ENCODE measurements around the gene ZBTB16. TPM values are rescaled to one million over a fixed set of nuclear protein-coding genes. Genes with fewer than 3 reads are reported as not detected.

Gene ZBTB16
- total and polyA plus RNA-seq, 2 experiments from 2014 or later = 0.29 to 1.4 TPM

- Mint-ChIP-seq H3K36me3 (ENCODE audit: low read depth) (no peaks in the 10 kb centered on the region), H3K27ac (no peak overlapping the region), H3K4me1 (no peaks in the 10 kb centered on the region), H3K27me3 (ENCODE audit: insufficient read depth, low read depth, poor library complexity) (peaks cover 10% of the 10 kb centered on the region), H3K9me3 (no peaks in the 10 kb centered on the region; the same call in 2 of the 3 replicates), H3K4me3 (no peak overlapping the region)
- Histone ChIP-seq H3K9me2 (ENCODE audit: insufficient read depth) (peaks cover 6% of the 10 kb centered on the region; the same call in 1 of the 2 replicates), H3K27ac (ENCODE audit: low read depth) (no peak overlapping the region), H3K27me3 (ENCODE audit: insufficient read depth) (no peaks in the 10 kb centered on the region), H3K79me2 (replicated peaks; ENCODE audit: insufficient read depth) (no peaks in the 10 kb centered on the region), H3K4me3 (no peak overlapping the region), H3K4me1 (ENCODE audit: insufficient read depth) (peaks cover 5% of the 10 kb centered on the region; the same call in 1 of the 2 replicates), H3K36me3 (ENCODE audit: insufficient read depth) (no peaks in the 10 kb centered on the region), H3F3A (replicated peaks; ENCODE audit: low read depth) (0 out of 2 replicates have a peak, but pooled peaks cover 2% of the 10 kb centered on the region), H4K20me1 (replicated peaks; ENCODE audit: insufficient read depth) (no peaks in the 10 kb centered on the region), H3K4me2 (no peak overlapping the region), H2AFZ (no peak overlapping the region)
- DNase-seq (ENCODE audit: low spot score) = no peak
- no peak for ATAC-seq
- TF ChIP-seq ZNF114 (CRISPR knock-in tag; IDR thresholded peaks at IDR 0.05) (no peak), JUNB (IDR thresholded peaks at IDR 0.05; ENCODE audit: unreplicated experiment) (no peak), ZNF462 (CRISPR knock-in tag; IDR thresholded peaks at IDR 0.05) (no peak), ETS1 (IDR thresholded peaks at IDR 0.05) (no peak)
Measured at GRCh38 chr11:114033066-114033465, 26.4 kb upstream of the ZBTB16 start.

GRCh38 chr11:114033572-114033971 is 25.9 kb upstream of the ZBTB16 start:
- no peaks in the 10 kb centered on the region for H3K36me3 ChIP-seq (ENCODE audit: insufficient read depth)
- Mint-ChIP-seq H3K27me3 (ENCODE audit: insufficient read depth, low read depth, poor library complexity) (peaks cover 10% of the 10 kb centered on the region), H3K9me3 (no peaks in the 10 kb centered on the region; the same call in 2 of the 3 replicates), H3K4me3 (no peak overlapping the region), H3K4me1 (no peaks in the 10 kb centered on the region), H3K27ac (no peak overlapping the region), H3K36me3 (ENCODE audit: low read depth) (no peaks in the 10 kb centered on the region)
- H3K27ac ChIP-seq (ENCODE audit: low read depth) = no peak overlapping the region
- H3K4me1 ChIP-seq (ENCODE audit: insufficient read depth) = peaks cover 5% of the 10 kb centered on the region; the same call in 1 of the 2 replicates
- no peaks in the 10 kb centered on the region for H3K27me3 ChIP-seq (ENCODE audit: insufficient read depth)
- H4K20me1 ChIP-seq (replicated peaks; ENCODE audit: insufficient read depth) = no peaks in the 10 kb centered on the region
- ATAC-seq (no peak), DNase-seq (ENCODE audit: low spot score) (no peak)
- no peak overlapping the region for H2AFZ ChIP-seq
- 0 out of 2 replicates have a peak, but pooled peaks cover 2% of the 10 kb centered on the region for H3F3A ChIP-seq (replicated peaks; ENCODE audit: low read depth)
- H3K4me3 ChIP-seq = no peak overlapping the region
- H3K79me2 ChIP-seq (replicated peaks; ENCODE audit: insufficient read depth) = no peaks in the 10 kb centered on the region
- H3K9me2 ChIP-seq (ENCODE audit: insufficient read depth) = peaks cover 6% of the 10 kb centered on the region; the same call in 1 of the 2 replicates
- H3K4me2 ChIP-seq = no peak overlapping the region
- TF ChIP-seq CTCF (conservative IDR thresholded peaks at IDR 0.05; ENCODE audit: low read depth in 2 of 2) = no peak
- no peak for TF ChIP-seq ZNF331 (CRISPR knock-in tag; IDR thresholded peaks at IDR 0.05; ENCODE audit: low read depth)
- TF ChIP-seq CREB1 (CRISPR knock-in tag; IDR thresholded peaks at IDR 0.05; ENCODE audit: low read depth) = no peak
- no peak for TF ChIP-seq ETS1 (IDR thresholded peaks at IDR 0.05)
- TF ChIP-seq NANOG (IDR thresholded peaks at IDR 0.05; ENCODE audit: borderline replicate concordance) = no peak

All from GM23338 (cell line).